IMR-90 (cell line): ENCODE results near the gene GRAP. TPM values are rescaled to one million over a fixed set of nuclear protein-coding genes. Genes with fewer than 3 reads are reported as not detected.

Experiments
- ATAC-seq: fragments of 200-7000 bp; cut with Tn5 transposase; 2 replicates; pipeline ENCODE4 v1.9.1; 2020; ENCODE audit warnings: low read depth, mild to moderate bottlenecking, moderate library complexity
- BruUV-seq: library from RNA; stranded (reverse); fragments of 400-500 nt; replicated peaks from 2 replicates; lab custom pipeline; 2021; lab: Mats Ljungman, UMichigan
- CTCF ChIA-PET: fragments of 300-600 bp; formaldehyde crosslinking; extraction: SDS; loops from one replicate; lab custom pipeline; 2021; ENCODE audit warnings: antibody characterized with exemption; lab: Yijun Ruan, JAX
- POLR2A ChIA-PET: fragments of 300-600 bp; sonication (Branson Sonifier 250); formaldehyde crosslinking; loops from one replicate; lab custom pipeline; 2022; ENCODE audit warnings: antibody characterized with exemption; ENCODE audit not compliant: unreplicated experiment; lab: Charles Lee
- DNase-seq: peaks from one replicate; pipeline ENCODE4 v3.0.0; 2013
- H2AFZ ChIP-seq: replicated peaks from 2 replicates; pipeline ENCODE3; 2013; ENCODE audit warnings: low read length, mild to moderate bottlenecking; ENCODE audit not compliant: poor library complexity
- H2AK5ac ChIP-seq: 2 replicates; pipeline ENCODE4 v1.6.1; 2013; ENCODE audit warnings: low read depth, low read length, inconsistent platforms
- H2AK9ac ChIP-seq: replicated peaks from 2 replicates; pipeline ENCODE3; 2013; ENCODE audit warnings: mild to moderate bottlenecking, low read depth, low read length, moderate library complexity; ENCODE audit not compliant: poor library complexity
- H2BK120ac ChIP-seq: 2 replicates; pipeline ENCODE4 v1.6.1; 2013; ENCODE audit warnings: low read depth, low read length, inconsistent platforms
- H2BK15ac ChIP-seq: 3 replicates; pipeline ENCODE4 v1.6.1; 2013; ENCODE audit warnings: low read depth, low read length, inconsistent platforms
- H2BK20ac ChIP-seq: 2 replicates; pipeline ENCODE4 v1.6.1; 2013; ENCODE audit warnings: low read depth, mild to moderate bottlenecking, inconsistent platforms, low read length, moderate library complexity
- H2BK5ac ChIP-seq: 2 replicates; pipeline ENCODE4 v1.6.1; 2013; ENCODE audit warnings: mild to moderate bottlenecking, low read depth, low read length, inconsistent platforms; ENCODE audit not compliant: poor library complexity, severe bottlenecking
- H3K14ac ChIP-seq: replicated peaks from 2 replicates; pipeline ENCODE4 v1.6.1; 2013; ENCODE audit warnings: low read depth, low read length, inconsistent platforms
- H3K18ac ChIP-seq: 2 replicates; pipeline ENCODE4 v1.6.1; 2013; ENCODE audit warnings: low read depth, low read length, control low read depth
- H3K23ac ChIP-seq: 2 replicates; pipeline ENCODE4 v1.6.1; 2013; ENCODE audit warnings: low read depth, low read length, inconsistent platforms
- H3K27ac ChIP-seq: 2 replicates; pipeline ENCODE4 v1.5.1; 2013; ENCODE audit warnings: mild to moderate bottlenecking, control low read depth, low read length; ENCODE audit not compliant: insufficient read depth
- H3K27me3 ChIP-seq: 2 replicates; pipeline ENCODE4 v1.6.1; 2013; ENCODE audit warnings: low read length; ENCODE audit not compliant: control insufficient read depth, insufficient read depth
- H3K36me3 ChIP-seq: 2 replicates; pipeline ENCODE4 v1.6.1; 2013; ENCODE audit warnings: low read length, mixed read lengths; ENCODE audit not compliant: control insufficient read depth, insufficient read depth
- H3K4ac ChIP-seq: 2 replicates; pipeline ENCODE4 v1.6.1; 2013; ENCODE audit warnings: low read depth, low read length, inconsistent platforms
- H3K4me1 ChIP-seq: 2 replicates; pipeline ENCODE4 v1.6.1; 2013; ENCODE audit warnings: low read length, mixed read lengths; ENCODE audit not compliant: control insufficient read depth, insufficient read depth
- H3K4me2 ChIP-seq: 2 replicates; pipeline ENCODE4 v1.6.1; 2013; ENCODE audit warnings: low read depth, mild to moderate bottlenecking, control low read depth, low read length, moderate library complexity
- H3K4me3 ChIP-seq: 2 replicates; pipeline ENCODE4 v1.5.1; 2013; ENCODE audit warnings: low read depth, mild to moderate bottlenecking, control low read depth, low read length, moderate library complexity; ENCODE audit not compliant: insufficient read depth
- H3K56ac ChIP-seq: 2 replicates; pipeline ENCODE4 v1.6.1; 2013; ENCODE audit warnings: low read length, inconsistent platforms; ENCODE audit not compliant: insufficient read depth; ENCODE audit errors: extremely low read depth
- H3K79me1 ChIP-seq, 2 experiments: 2 replicates each; pipeline ENCODE4 v1.6.1; 2013; ENCODE audit warnings: low read length in 2 of 2, inconsistent platforms in 1 of 2, low read depth in 1 of 2
- H3K9ac ChIP-seq: 2 replicates; pipeline ENCODE4 v1.6.1; 2013; ENCODE audit warnings: low read depth, low read length, control low read depth
- H3K9me1 ChIP-seq: 2 replicates; pipeline ENCODE4 v1.6.1; 2013; ENCODE audit warnings: low read length, inconsistent platforms; ENCODE audit not compliant: insufficient read depth
- H3K9me3 ChIP-seq: 2 replicates; pipeline ENCODE4 v1.6.1; 2013; ENCODE audit warnings: low read length; ENCODE audit not compliant: control insufficient read depth, insufficient read depth
- H4K20me1 ChIP-seq: 2 replicates; pipeline ENCODE4 v1.6.1; 2013; ENCODE audit warnings: low read length, inconsistent platforms; ENCODE audit not compliant: insufficient read depth
- H4K5ac ChIP-seq: 2 replicates; pipeline ENCODE4 v1.6.1; 2013; ENCODE audit warnings: mild to moderate bottlenecking, low read depth, low read length, control low read depth
- H4K8ac ChIP-seq, 2 experiments: 2 replicates each; pipeline ENCODE4 v1.6.1; 2013; ENCODE audit warnings: low read depth in 2 of 2, low read length in 2 of 2, control low read depth in 1 of 2, inconsistent platforms in 1 of 2
- H4K91ac ChIP-seq: 2 replicates; pipeline ENCODE4 v1.6.1; 2013; ENCODE audit warnings: low read depth, low read length, inconsistent platforms; ENCODE audit not compliant: insufficient read depth
- CEBPB ChIP-seq: IDR thresholded peaks from 2 replicates; pipeline ENCODE4 v1.6.1; 2012; ENCODE audit warnings: low read depth, low read length, improper control_type of control experiment
- CHD1 ChIP-seq: IDR thresholded peaks from 2 replicates; pipeline ENCODE4 v1.6.1; 2012; ENCODE audit warnings: low read depth, low read length, improper control_type of control experiment
- ELK1 ChIP-seq: fragments of 150-350 bp; IDR thresholded peaks from 2 replicates; pipeline ENCODE4 v1.6.1; 2016; ENCODE audit warnings: low read depth, mild to moderate bottlenecking, low read length, moderate library complexity, borderline replicate concordance
- FOS ChIP-seq: fragments of 150-350 bp; IDR thresholded peaks from 2 replicates; pipeline ENCODE4 v1.6.1; 2016; ENCODE audit warnings: low read depth, low read length
- MAZ ChIP-seq: IDR thresholded peaks from 2 replicates; pipeline ENCODE4 v1.6.1; 2012; ENCODE audit warnings: low read depth, mild to moderate bottlenecking, low read length, improper control_type of control experiment, moderate library complexity, borderline replicate concordance
- NFE2L2 ChIP-seq: fragments of 150-350 bp; IDR thresholded peaks from 2 replicates; pipeline ENCODE4 v1.6.1; 2016; ENCODE audit warnings: low read depth, mild to moderate bottlenecking, low read length
- RFX5 ChIP-seq: IDR thresholded peaks from 2 replicates; pipeline ENCODE4 v1.8.0; 2012; ENCODE audit warnings: low read depth, mild to moderate bottlenecking, low read length, moderate library complexity
- WGBS, 2 experiments: methylation state at CpG; one replicate each; pipeline versions ENCODE4 v1.1.5 to v1.1.7; 2013; ENCODE audit warnings: missing lambda C conversion rate in 2 of 2; ENCODE audit not compliant: insufficient read length in 1 of 2; ENCODE audit errors: extremely low coverage in 2 of 2; 5-methylcytosine and 5-hydroxymethylcytosine counted together
- dilution Hi-C: fragments of 300-500 bp; cut with HindIII; formaldehyde crosslinking; loops from one replicate; pipeline ENCODE4 v1.14.3; 2018; ENCODE audit warnings: low sequenced_read_pairs; ENCODE audit not compliant: unreplicated experiment
- in situ Hi-C: fragments of 300-500 bp; cut with MboI; formaldehyde crosslinking; loops from 3 replicates; pipeline ENCODE4 v1.14.3; 2019; ENCODE audit warnings: low sequenced_read_pairs, inconsistent platforms, mixed read lengths
- intact Hi-C: fragments of 100-400 bp; cut with micrococcal nuclease; formaldehyde crosslinking; loops from 2 replicates; pipeline ENCODE4 v1.10.0; 2022
- polyA plus RNA-seq, 3 experiments: library from polyadenylated mRNA; depleted of rRNA; stranded (reverse); fragments of >200 nt; gene quantifications; 2 replicates each; pipeline ENCODE4 v1.2.3, GENCODE V29; 2012; ENCODE audit warnings: low replicate concordance in 1 of 3
- total RNA-seq: library from RNA; depleted of rRNA; stranded (reverse); fragments of >200 nt; gene quantifications from 2 replicates; pipeline ENCODE4 v1.2.3, GENCODE V29; 2012
- TF ChIP-seq, protein P1 (sequence below): conservative IDR thresholded peaks from 2 replicates; pipeline ENCODE4 v1.5.1; 2012; ENCODE audit warnings: mild to moderate bottlenecking, low read depth, low read length, improper control_type of control experiment

The GRAP gene
- total and polyA plus RNA-seq, 2 of the 4 experiments (the other 2 are of a cell fraction) = under 0.01 to 0.14 TPM

DNA sequence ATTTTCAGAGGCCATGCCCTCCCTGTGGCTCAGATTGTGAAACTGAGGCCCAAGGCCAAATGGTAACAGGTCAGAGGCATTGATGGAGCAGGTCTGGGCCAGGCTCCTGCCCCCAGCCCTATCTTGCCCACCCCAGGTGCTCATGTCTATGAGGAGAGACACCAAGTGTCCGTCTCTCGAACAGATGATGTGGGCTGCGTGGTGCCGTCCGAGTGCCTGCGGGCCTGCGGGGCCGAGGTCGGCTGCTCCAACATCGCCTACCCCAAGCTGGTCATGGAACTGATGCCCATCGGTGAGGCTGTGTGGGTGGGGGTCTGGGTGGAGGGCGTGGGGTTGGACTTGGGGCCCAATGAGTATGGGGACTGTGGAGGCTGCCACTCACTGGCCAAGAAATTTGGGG lies 33.5 kb downstream of the GRAP start:
- Histone ChIP-seq H3K4me3 (no peak overlapping the region), H3K23ac (no peak overlapping the region), H3K27me3 (no peaks in the 10 kb centered on the region), H3K9ac (no peak overlapping the region), H2AFZ (no peak overlapping the region), H3K4me2 (no peak overlapping the region), H3K4me1 (peaks cover 5% of the 10 kb centered on the region), H2BK120ac (no peak overlapping the region), H2AK5ac (no peak overlapping the region), H3K9me3 (no peaks in the 10 kb centered on the region), H3K56ac (no peak overlapping the region), H2BK15ac (no peak overlapping the region), H4K91ac (no peak overlapping the region), H4K5ac (no peak overlapping the region), H3K9me1 (peaks cover 11% of the 10 kb centered on the region), H2AK9ac (peak overlapping the region; percentile 65), H3K36me3 (no peaks in the 10 kb centered on the region), H3K79me1 (no peaks in the 10 kb centered on the region; a peak in 1 of 4 replicates), H3K18ac (no peak overlapping the region), H3K27ac (no peak overlapping the region), H3K4ac (no peak overlapping the region), H4K20me1 (no peaks in the 10 kb centered on the region), H2BK5ac (no peak overlapping the region), H4K8ac (no peak overlapping the region), H3K14ac (no peak overlapping the region), H2BK20ac (no peak overlapping the region)
- dilution Hi-C loops (no loop called here), intact Hi-C loops (no loop called here), in situ Hi-C loops (no loop called here)
- POLR2A ChIA-PET = no interaction called here
- no peak for TF ChIP-seq CEBPB
- TF ChIP-seq ELK1 = no peak
- no peak for TF ChIP-seq NFE2L2
- TF ChIP-seq, protein P1, sequence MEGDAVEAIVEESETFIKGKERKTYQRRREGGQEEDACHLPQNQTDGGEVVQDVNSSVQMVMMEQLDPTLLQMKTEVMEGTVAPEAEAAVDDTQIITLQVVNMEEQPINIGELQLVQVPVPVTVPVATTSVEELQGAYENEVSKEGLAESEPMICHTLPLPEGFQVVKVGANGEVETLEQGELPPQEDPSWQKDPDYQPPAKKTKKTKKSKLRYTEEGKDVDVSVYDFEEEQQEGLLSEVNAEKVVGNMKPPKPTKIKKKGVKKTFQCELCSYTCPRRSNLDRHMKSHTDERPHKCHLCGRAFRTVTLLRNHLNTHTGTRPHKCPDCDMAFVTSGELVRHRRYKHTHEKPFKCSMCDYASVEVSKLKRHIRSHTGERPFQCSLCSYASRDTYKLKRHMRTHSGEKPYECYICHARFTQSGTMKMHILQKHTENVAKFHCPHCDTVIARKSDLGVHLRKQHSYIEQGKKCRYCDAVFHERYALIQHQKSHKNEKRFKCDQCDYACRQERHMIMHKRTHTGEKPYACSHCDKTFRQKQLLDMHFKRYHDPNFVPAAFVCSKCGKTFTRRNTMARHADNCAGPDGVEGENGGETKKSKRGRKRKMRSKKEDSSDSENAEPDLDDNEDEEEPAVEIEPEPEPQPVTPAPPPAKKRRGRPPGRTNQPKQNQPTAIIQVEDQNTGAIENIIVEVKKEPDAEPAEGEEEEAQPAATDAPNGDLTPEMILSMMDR = no peak
- TF ChIP-seq MAZ = no peak
- no peak for TF ChIP-seq CHD1
- no peak for TF ChIP-seq RFX5
- TF ChIP-seq FOS = no peak
- BruUV-seq = no TSS peak
- ATAC-seq = no peak
- DNase-seq = no peak
- CTCF ChIA-PET = no interaction called here
- no CpG with 5 or more reads among the region's 12 CpGs for WGBS, 2 experiments
